Muscle of arm (tissue), 12 donors: ENCODE data around the gene RASL11B. TPM values are rescaled to one million over a fixed set of nuclear protein-coding genes. Genes with fewer than 3 reads are reported as not detected.

Source experiments
- DNase-seq: peaks from one replicate; pipeline ENCODE4 v3.0.0-alpha.2; 2013
- polyA plus RNA-seq, 12 donors: library from polyadenylated mRNA; unstranded; fragments of 120-200 nt; gene quantifications; one replicate each; pipeline ENCODE4 v1.2.1, GENCODE V29; 2013; ENCODE audit not compliant: insufficient read length in 12 of 12

RASL11B gene
- polyA plus RNA-seq, 12 donors = 6.0 to 15.8 (median 11.1) TPM; not detected in 2

GRCh38 chr4:52870225-52870624 is 8.1 kb downstream of the RASL11B start:
- DNase-seq = no peak

- no peak for DNase-seq
These were observed 11.1 kb downstream of the RASL11B start for GRCh38 chr4:52873191-52873590.

DNA sequence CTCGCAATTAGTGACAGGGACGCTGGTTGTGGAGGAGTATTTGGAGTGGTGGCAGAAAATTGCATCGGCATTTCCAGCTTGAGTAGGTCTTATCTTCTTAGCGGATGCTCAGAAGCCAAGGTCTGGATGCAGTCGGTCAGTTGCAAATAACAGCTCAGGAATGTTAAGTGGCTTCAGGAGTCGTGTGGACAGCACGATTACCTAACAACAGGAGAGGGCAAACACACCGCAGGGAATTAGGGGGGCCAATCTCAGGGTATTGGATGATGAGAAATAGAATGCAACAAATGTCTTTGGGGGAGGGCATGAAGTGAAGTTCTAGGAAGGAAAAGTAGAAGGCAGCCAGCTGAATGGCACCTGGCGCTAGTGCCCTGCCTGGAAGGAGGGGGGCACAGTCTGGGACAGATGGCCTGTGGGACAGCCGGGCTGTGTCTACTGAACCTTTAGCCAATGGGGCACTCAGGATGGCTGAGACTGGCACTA is 11.8 kb downstream of the RASL11B start:
- DNase-seq = no peak

- DNase-seq = no peak
These were observed 12.8 kb downstream of the RASL11B start for GRCh38 chr4:52874948-52875347.

DNA sequence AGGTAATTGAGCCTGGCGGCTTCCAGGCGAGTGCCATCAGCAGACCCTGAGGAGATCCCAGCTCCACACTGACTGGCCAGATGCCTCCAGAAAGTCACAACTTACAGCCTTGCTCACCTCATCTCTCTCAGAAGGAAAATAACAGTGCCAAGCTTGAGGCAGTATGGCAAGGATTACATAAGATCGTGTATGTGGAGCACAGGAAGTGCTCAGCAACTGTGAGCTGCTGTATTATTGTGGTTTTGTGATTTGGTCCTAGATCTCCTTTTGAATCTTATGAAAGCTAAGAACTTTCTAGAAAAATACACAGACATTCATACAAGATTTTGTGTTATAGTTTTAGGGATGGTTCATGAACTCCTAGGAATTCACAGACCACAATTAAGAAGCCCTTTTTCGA is 14.0 kb downstream of the RASL11B start:
- no peak for DNase-seq

DNA sequence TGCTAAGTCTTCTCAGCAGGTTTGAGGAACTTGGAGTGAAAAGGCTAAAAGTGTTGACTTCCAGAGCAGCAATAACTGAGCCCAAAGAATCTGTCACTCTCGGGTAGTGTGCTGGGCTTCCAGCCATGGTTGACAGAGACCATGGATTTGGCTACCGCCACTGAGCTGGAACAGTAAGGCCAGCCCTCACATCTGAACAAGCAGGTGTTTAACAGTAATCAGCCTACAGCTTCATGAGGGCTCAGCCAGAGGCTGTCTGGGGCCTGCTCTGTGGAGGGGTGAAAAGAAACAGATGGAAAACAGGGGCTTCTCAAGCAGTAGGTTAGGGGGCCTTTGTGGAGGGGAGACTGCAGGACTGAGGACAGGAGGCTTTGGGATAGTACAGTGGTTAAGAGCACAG is 14.9 kb downstream of the RASL11B start:
- no peak for DNase-seq

- no peak for DNase-seq
These were observed 15.6 kb downstream of the RASL11B start for GRCh38 chr4:52877694-52878093.

DNA sequence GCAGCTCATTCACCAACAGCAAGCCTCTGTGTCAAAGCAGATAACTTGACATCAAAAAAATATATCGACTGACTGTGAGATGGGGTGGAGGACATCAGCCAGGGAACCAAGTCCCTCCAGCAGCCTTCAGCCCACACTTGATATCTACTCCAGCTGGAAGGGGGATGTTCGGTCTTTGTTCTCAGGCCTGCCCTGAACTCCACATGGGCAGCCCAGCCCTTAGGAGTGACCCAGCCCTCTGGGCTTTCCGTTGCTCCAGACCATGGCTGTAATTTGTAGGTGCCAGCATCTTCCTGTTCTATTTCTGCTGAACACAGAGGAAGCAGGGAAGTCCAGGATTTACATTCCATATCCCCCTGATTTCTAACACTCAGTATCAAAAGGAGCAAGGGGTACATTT is 17.4 kb downstream of the RASL11B start:
- no peak for DNase-seq

DNA sequence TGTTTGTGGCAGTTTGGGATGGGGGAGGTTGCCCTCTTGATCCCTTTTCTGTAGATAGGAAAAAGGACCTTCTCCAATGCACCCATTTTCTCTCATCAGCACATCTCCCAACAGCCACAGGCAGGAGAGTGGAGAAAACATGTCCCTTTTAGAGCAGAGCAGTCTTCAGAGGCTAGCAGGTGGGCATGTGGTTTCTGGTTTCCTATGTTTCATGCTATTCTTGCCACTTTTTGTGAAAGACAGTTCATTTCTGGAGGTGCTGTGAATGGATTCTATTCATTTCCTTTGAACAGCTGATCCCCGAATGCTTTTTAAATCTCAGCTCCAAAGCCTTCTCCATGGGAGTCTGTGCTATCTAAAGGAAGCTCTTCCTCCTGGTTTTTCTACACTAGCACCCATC is 18.9 kb downstream of the RASL11B start:
- DNase-seq = no peak

GRCh38 chr4:52883183-52883621 is 21.1 kb downstream of the RASL11B start:
- DNase-seq = no peak

GRCh38 chr4:52883707-52884669 is 21.9 kb downstream of the RASL11B start:
- no peak for DNase-seq

GRCh38 chr4:52884994-52885393 is 22.9 kb downstream of the RASL11B start:
- DNase-seq = no peak

DNA sequence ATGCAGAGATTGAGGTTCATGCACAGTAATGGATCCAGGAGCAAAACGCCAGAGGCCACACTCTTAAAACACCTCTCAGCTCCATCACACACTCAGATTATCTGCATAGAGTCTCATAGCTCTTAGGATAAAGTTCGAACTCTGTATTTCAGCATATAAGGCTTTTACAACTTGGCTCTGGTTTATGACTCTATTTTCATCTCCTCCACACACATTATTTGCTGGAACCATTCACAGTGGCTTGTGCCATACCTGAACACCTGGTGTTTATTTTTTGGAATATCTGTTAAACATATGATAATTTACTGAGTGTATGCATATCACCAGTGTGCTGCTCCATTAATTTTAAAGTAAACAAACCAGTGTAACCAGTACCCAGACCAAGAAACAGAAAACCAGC is 27.2 kb downstream of the RASL11B start:
- no peak for DNase-seq

- DNase-seq = no peak
These were observed 27.8 kb downstream of the RASL11B start for GRCh38 chr4:52889778-52890520.

GRCh38 chr4:52890521-52890791 is 28.3 kb downstream of the RASL11B start:
- DNase-seq = no peak

GRCh38 chr4:52891743-52892142 is 29.6 kb downstream of the RASL11B start:
- DNase-seq = no peak

GRCh38 chr4:52892880-52893279 is 30.8 kb downstream of the RASL11B start:
- no peak for DNase-seq

GRCh38 chr4:52894443-52894842 is 32.3 kb downstream of the RASL11B start:
- no peak for DNase-seq

DNA sequence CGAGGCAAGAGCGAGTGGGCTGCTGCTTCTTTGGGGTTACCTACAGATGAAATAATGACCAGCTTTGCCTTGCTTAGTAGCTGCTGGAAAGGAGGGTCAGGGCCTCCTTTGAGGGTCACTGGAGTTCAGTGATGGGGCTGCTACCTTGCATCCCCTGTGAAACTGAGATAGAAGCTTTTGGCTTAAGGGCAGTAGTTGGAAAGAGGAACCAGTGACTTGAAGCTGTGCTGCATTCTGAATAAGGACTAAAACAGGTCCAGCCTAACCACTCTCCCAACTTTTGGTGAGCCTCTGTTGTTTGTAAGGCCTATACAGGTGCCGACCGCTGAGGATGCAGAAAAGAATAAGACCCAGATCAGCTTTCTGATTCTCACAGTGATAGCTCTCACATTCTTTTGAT is 41.2 kb downstream of the RASL11B start:
- no peak for DNase-seq

DNA sequence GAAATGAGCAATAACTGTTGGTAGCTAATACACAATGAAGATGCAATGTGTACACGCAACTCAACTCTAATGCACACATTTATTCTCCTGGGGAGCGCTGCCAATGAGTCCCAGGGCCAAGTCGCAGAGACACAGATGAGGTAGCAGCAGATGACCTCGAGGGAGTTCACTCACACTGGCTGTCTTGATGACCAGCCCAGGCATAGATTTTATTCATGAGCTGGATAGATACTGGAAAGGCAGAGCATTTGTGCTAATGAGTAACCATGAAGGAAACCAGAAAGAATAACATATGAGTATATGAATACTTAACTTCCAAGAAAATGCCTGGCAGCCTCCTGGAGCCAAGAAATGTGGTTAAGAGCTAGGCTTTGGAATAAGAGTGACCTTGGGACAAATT is 42.3 kb downstream of the RASL11B start:
- DNase-seq = no peak

DNA sequence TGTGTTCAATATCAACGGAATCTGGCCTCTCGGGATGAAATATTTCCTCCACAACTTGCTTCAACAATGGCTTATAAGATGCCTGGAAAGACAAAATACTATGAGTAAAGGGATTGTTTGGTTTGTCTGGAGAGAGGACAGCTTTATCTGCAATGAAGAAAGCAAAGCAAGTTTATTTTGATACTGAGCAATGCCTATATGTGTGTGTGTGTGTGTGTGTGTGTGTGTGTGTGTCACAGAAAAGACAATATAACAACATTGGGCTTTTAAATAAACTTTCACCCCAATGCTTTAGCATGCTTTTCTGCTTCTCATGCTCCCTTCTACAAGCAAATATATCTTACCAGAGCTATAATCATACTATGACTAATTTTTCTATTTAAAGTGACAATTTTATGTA is 45.4 kb downstream of the RASL11B start:
- no peak for DNase-seq

DNA sequence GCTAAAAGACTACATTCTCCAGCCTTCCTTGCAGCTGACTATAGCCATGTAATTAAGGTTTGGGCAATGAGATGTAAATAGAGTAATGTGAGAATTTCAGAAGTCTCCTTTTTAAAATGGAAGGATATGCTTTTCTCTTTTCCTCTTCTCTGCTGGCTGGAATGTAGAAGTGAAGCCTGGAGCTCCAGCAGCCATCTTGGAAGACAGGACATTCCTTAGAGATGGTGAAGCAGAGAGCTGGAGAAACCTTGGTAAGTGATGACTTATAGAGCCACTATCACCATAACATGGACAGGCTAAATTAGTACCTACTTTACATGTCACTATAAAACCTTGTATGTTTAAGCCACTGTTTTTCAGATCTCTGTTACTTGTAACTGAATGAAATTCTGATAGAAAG is 48.0 kb downstream of the RASL11B start:
- DNase-seq = no peak

GRCh38 chr4:52911684-52912294 is 49.7 kb downstream of the RASL11B start:
- DNase-seq = peak; percentile 36
